GM12878 (cell line): ENCODE results near the gene PEMT. TPM values are rescaled to one million over a fixed set of nuclear protein-coding genes. Genes with fewer than 3 reads are reported as not detected.

Experiments used
- ATAC-seq: fragments of 200-7000 bp; cut with Tn5 transposase; 3 replicates; pipeline ENCODE4 v1.9.1; 2020; ENCODE audit warnings: mild to moderate bottlenecking, moderate library complexity
- BruUV-seq: library from RNA; stranded (reverse); fragments of 400-500 nt; replicated peaks from 2 replicates; lab custom pipeline; 2021; lab: Mats Ljungman, UMichigan
- CTCF ChIA-PET: fragments of 300-600 bp; sonication (Branson Sonifier 250); formaldehyde crosslinking; extraction: SDS; loops from one replicate; lab custom pipeline; 2021; ENCODE audit warnings: inconsistent platforms; lab: Yijun Ruan, JAX
- POLR2A ChIA-PET: fragments of 350-600 bp; formaldehyde crosslinking; extraction: SDS; loops from one replicate; lab custom pipeline; 2021; ENCODE audit warnings: inconsistent platforms; lab: Charles Lee
- RAD21 ChIA-PET: fragments of 300-600 bp; sonication (Branson Sonifier 250); formaldehyde crosslinking; loops from one replicate; lab custom pipeline; 2023; ENCODE audit warnings: antibody characterized with exemption; ENCODE audit not compliant: unreplicated experiment; lab: Charles Lee
- SMC1A ChIA-PET: fragments of 300-600 bp; sonication (Branson Sonifier 250); formaldehyde crosslinking; loops from one replicate; lab custom pipeline; 2023; ENCODE audit not compliant: unreplicated experiment, uncharacterized antibody; lab: Charles Lee
- DNase-seq: peaks from one replicate; pipeline ENCODE4 v3.0.0-alpha.2; 2011; ENCODE audit warnings: low read depth, low spot score
- FAIRE-seq: peaks from 3 replicates; lab custom pipeline; 2011; peaks lifted over from hg19 to GRCh38; lab: Jason Lieb, UNC
- H2AFZ ChIP-seq: 2 replicates; pipeline ENCODE4 v1.6.0; 2011; ENCODE audit warnings: low read depth, low read length, control low read depth; ENCODE audit not compliant: control insufficient read depth
- H3K27ac ChIP-seq: 2 replicates; pipeline ENCODE4 v1.5.1; 2011; ENCODE audit warnings: control low read depth; ENCODE audit not compliant: control insufficient read depth, insufficient read depth
- H3K27me3 ChIP-seq, 2 experiments: replicated peaks in 1 of 2; 2 replicates each; pipeline versions ENCODE4 v1.6.0 to v1.6.1; 2011; ENCODE audit warnings: low read length in 1 of 2; ENCODE audit not compliant: control insufficient read depth in 2 of 2, insufficient read depth in 2 of 2
- H3K36me3 ChIP-seq, 2 experiments: 2 replicates each; pipeline ENCODE4 v1.5.1; 2011; ENCODE audit warnings: low read length in 1 of 2; ENCODE audit not compliant: control insufficient read depth in 2 of 2, insufficient read depth in 2 of 2
- H3K4me1 ChIP-seq: 2 replicates; pipeline ENCODE4 v1.6.1; 2011; ENCODE audit warnings: mild to moderate bottlenecking, low read length, moderate library complexity, mixed read lengths; ENCODE audit not compliant: control insufficient read depth, insufficient read depth
- H3K4me2 ChIP-seq: 2 replicates; pipeline ENCODE4 v1.6.0; 2011; ENCODE audit warnings: control low read depth; ENCODE audit not compliant: control insufficient read depth, insufficient read depth
- H3K4me3 ChIP-seq: fragments of 200-600 bp; sonication (generic); 2 replicates; pipeline ENCODE4 v1.5.1; 2016
- H3K79me2 ChIP-seq: 2 replicates; pipeline ENCODE4 v1.6.0; 2011; ENCODE audit warnings: low read length; ENCODE audit not compliant: control insufficient read depth, insufficient read depth
- H3K9ac ChIP-seq: 2 replicates; pipeline ENCODE4 v1.8.0; 2011; ENCODE audit warnings: low read length, control low read depth, mixed read lengths; ENCODE audit not compliant: control insufficient read depth, insufficient read depth
- H3K9me3 ChIP-seq: replicated peaks from 3 replicates; pipeline ENCODE4 v1.5.1; 2011; ENCODE audit warnings: mild to moderate bottlenecking, low read length; ENCODE audit not compliant: control insufficient read depth, insufficient read depth
- H4K20me1 ChIP-seq: 2 replicates; pipeline ENCODE4 v1.6.0; 2011; ENCODE audit not compliant: control insufficient read depth, insufficient read depth
- BCLAF1 ChIP-seq: fragments of 450-650 bp; IDR thresholded peaks from 2 replicates; pipeline ENCODE4 v1.6.1; 2017; ENCODE audit warnings: antibody characterized with exemption, mild to moderate bottlenecking, moderate library complexity
- HDAC6 ChIP-seq: fragments of 200-600 bp; sonication (generic); IDR thresholded peaks from one replicate; pipeline ENCODE4 v1.8.0; 2017; ENCODE audit warnings: antibody characterized with exemption; ENCODE audit not compliant: unreplicated experiment
- MXI1 ChIP-seq: fragments of 150-350 bp; IDR thresholded peaks from 2 replicates; pipeline ENCODE4 v1.6.1; 2011; ENCODE audit warnings: low read depth, mild to moderate bottlenecking, inconsistent platforms, low read length, improper control_type of control experiment
- NR2C2 ChIP-seq: IDR thresholded peaks from 2 replicates; pipeline ENCODE4 v1.6.1; 2011; ENCODE audit warnings: borderline replicate concordance, low read depth; ENCODE audit not compliant: control insufficient read depth, insufficient read length
- SIN3A ChIP-seq: IDR thresholded peaks from 2 replicates; pipeline ENCODE4 v1.6.1; 2012; ENCODE audit warnings: low read depth, low read length, improper control_type of control experiment
- SMC3 ChIP-seq: IDR thresholded peaks from 2 replicates; pipeline ENCODE4 v1.6.1; 2011; ENCODE audit warnings: low read length, improper control_type of control experiment, borderline replicate concordance
- SP1 ChIP-seq: IDR thresholded peaks from one replicate; pipeline ENCODE4 v1.6.1; 2011; ENCODE audit warnings: low read depth, low read length
- SPI1 ChIP-seq: IDR thresholded peaks from 2 replicates; pipeline ENCODE4 v1.6.1; 2011; ENCODE audit warnings: low read depth, mild to moderate bottlenecking, low read length, moderate library complexity, borderline replicate concordance; ENCODE audit not compliant: insufficient read depth
- ZNF274 ChIP-seq: IDR thresholded peaks from one replicate; pipeline ENCODE4 v1.8.0; 2011; ENCODE audit not compliant: insufficient read length, insufficient read depth
- ZNF592 ChIP-seq: fragments of 450-650 bp; IDR thresholded peaks from 2 replicates; pipeline ENCODE4 v1.6.1; 2017; ENCODE audit warnings: mild to moderate bottlenecking, moderate library complexity
- ZSCAN29 ChIP-seq: fragments of 450-650 bp; IDR thresholded peaks from 2 replicates; pipeline ENCODE4 v1.6.1; 2017; ENCODE audit warnings: mild to moderate bottlenecking, moderate library complexity
- WGBS: methylation state at CpG from one replicate; pipeline ENCODE4 v1.1.6; 2016; ENCODE audit warnings: low lambda C conversion rate; ENCODE audit not compliant: insufficient replicate concordance, insufficient coverage; ENCODE audit errors: missing lambda C conversion rate; 5-methylcytosine and 5-hydroxymethylcytosine counted together
- in situ Hi-C: fragments of 300-500 bp; cut with MboI; formaldehyde crosslinking; loops from 9 replicates; pipeline ENCODE4 v1.14.3; 2018; ENCODE audit warnings: mixed read lengths
- intact Hi-C: fragments of 100-400 bp; cut with micrococcal nuclease; formaldehyde crosslinking; loops from one replicate; pipeline ENCODE4 v1.14.2; 2022; ENCODE audit not compliant: unreplicated experiment
- polyA plus RNA-seq, 11 experiments: library from polyadenylated mRNA; depleted of rRNA in 4 of 11; unstranded in 6 of 11; stranded (reverse) in 5 of 11; fragments of >200 nt; fragmentation: Nextera tagmentation in 4 of 11; fragmentation: Illumina TruSeq in 1 of 11; extraction: Ambion mirVana in 4 of 11; extraction: Trizol in 1 of 11; gene quantifications; 1 replicate in 1 of 11; 2 replicates in 10 of 11; pipeline versions ENCODE4 v1.2.1 to v1.2.3, GENCODE V29; 2011 to 2016; ENCODE audit warnings: inconsistent platforms in 2 of 11, missing spikeins in 2 of 11, low read depth in 1 of 11
- total RNA-seq, 4 experiments: library from RNA; depleted of rRNA in 3 of 4; stranded (reverse); fragments of >200 nt in 3 of 4; fragmentation: Illumina TruSeq in 1 of 4; extraction: Trizol in 1 of 4; gene quantifications; 2 replicates each; pipeline versions ENCODE4 v1.2.1 to v1.2.3, GENCODE V29; 2013 to 2021
- TF ChIP-seq, protein P1 (sequence below): fragments of 450-650 bp; formaldehyde crosslinking; IDR thresholded peaks from 2 replicates; pipeline ENCODE4 v1.4.0; 2020; ENCODE audit warnings: mild to moderate bottlenecking, moderate library complexity

PEMT gene
- total and polyA plus RNA-seq, 10 of the 15 experiments (the other 5 are each of a cell fraction or from before 2014, with no cell fraction given): 2.8 to 44.7 (median 25.4) TPM

GRCh38 chr17:17528696-17529652 lies 62.5 kb downstream of the PEMT start:
- Histone ChIP-seq H3K36me3 (no peaks in the 10 kb centered on the region), H3K27ac (no peak overlapping the region), H3K9ac (no peak overlapping the region), H2AFZ (no peak overlapping the region), H3K4me3 (no peak overlapping the region), H3K27me3 (no peaks in the 10 kb centered on the region; a peak in 1 of 4 replicates), H3K4me2 (no peak overlapping the region), H4K20me1 (no peaks in the 10 kb centered on the region), H3K9me3 (no peaks in the 10 kb centered on the region), H3K79me2 (no peaks in the 10 kb centered on the region), H3K4me1 (no peaks in the 10 kb centered on the region)
- CTCF ChIA-PET: no interaction called here
- BruUV-seq: no TSS peak
- POLR2A ChIA-PET: no interaction called here
- SMC1A ChIA-PET: no interaction called here
- FAIRE-seq (no peak), ATAC-seq (no peak), DNase-seq (no peak)
- in situ Hi-C loops: no loop called here
- RAD21 ChIA-PET: interaction anchor here (0.6 kb wide), 2 partner anchors 15 to 112 kb away, joined by 3 to 5 read pairs; no protein-coding TSS in a partner anchor
- intact Hi-C loops: no loop called here
- WGBS: 57% methylated on average over 22 of the region's 22 CpGs
- TF ChIP-seq MXI1 (no peak), ZNF274 (no peak), SIN3A (no peak), SP1 (no peak), SMC3 (no peak), HDAC6 (no peak), SPI1 (no peak), BCLAF1 (no peak), ZSCAN29 (no peak), NR2C2 (no peak), ZNF592 (no peak)
- TF ChIP-seq, protein P1, sequence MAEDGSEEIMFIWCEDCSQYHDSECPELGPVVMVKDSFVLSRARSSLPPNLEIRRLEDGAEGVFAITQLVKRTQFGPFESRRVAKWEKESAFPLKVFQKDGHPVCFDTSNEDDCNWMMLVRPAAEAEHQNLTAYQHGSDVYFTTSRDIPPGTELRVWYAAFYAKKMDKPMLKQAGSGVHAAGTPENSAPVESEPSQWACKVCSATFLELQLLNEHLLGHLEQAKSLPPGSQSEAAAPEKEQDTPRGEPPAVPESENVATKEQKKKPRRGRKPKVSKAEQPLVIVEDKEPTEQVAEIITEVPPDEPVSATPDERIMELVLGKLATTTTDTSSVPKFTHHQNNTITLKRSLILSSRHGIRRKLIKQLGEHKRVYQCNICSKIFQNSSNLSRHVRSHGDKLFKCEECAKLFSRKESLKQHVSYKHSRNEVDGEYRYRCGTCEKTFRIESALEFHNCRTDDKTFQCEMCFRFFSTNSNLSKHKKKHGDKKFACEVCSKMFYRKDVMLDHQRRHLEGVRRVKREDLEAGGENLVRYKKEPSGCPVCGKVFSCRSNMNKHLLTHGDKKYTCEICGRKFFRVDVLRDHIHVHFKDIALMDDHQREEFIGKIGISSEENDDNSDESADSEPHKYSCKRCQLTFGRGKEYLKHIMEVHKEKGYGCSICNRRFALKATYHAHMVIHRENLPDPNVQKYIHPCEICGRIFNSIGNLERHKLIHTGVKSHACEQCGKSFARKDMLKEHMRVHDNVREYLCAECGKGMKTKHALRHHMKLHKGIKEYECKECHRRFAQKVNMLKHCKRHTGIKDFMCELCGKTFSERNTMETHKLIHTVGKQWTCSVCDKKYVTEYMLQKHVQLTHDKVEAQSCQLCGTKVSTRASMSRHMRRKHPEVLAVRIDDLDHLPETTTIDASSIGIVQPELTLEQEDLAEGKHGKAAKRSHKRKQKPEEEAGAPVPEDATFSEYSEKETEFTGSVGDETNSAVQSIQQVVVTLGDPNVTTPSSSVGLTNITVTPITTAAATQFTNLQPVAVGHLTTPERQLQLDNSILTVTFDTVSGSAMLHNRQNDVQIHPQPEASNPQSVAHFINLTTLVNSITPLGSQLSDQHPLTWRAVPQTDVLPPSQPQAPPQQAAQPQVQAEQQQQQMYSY (CRISPR knock-in tag): no peak
